Testis (tissue), 2 donors: Measurements from ENCODE around the gene NBEA.
"Not testable (repeated sequence)": the region's sequence is repeated elsewhere in the genome, so short reads cannot be mapped to it uniquely, and the experiment has no call there.

ENCODE experiments used
- POLR2A ChIP-seq: fragments of 450-650 bp; IDR thresholded peaks from one replicate; pipeline ENCODE4 v1.6.1; 2017; ENCODE audit warnings: antibody characterized with exemption, mild to moderate bottlenecking, moderate library complexity
- TF ChIP-seq, protein P1 (sequence below), 3 experiments: fragments of 450-650 bp in 2 of 3; fragments of 200-600 bp in 1 of 3; sonication (generic) in 1 of 3; IDR thresholded peaks; one replicate each; pipeline ENCODE4 v1.5.1; 2016 to 2019; ENCODE audit warnings: antibody characterized with exemption in 3 of 3, mild to moderate bottlenecking in 2 of 3, moderate library complexity in 1 of 3

DNA sequence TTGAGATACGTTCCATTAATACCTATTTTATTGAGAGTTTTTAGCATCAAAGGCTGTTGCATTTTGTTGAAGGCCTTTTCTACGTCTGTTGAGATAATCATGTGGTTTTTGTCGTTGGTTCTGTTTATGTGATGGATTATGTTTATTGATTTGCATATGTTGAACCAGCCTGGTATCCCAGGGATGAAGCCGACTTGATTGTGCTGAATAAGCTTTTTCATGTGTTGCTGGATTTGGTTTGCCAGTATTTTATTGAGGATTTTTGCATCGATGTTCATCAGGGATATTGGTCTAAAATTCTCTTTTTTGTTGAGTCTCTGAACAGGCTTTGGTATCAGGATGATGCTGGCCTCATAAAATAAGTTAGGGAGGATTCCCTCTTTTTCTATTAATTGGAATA lies 43.1 kb downstream of the NBEA start:
- TF ChIP-seq POLR2A: not testable (repeated sequence)
- TF ChIP-seq, protein P1, sequence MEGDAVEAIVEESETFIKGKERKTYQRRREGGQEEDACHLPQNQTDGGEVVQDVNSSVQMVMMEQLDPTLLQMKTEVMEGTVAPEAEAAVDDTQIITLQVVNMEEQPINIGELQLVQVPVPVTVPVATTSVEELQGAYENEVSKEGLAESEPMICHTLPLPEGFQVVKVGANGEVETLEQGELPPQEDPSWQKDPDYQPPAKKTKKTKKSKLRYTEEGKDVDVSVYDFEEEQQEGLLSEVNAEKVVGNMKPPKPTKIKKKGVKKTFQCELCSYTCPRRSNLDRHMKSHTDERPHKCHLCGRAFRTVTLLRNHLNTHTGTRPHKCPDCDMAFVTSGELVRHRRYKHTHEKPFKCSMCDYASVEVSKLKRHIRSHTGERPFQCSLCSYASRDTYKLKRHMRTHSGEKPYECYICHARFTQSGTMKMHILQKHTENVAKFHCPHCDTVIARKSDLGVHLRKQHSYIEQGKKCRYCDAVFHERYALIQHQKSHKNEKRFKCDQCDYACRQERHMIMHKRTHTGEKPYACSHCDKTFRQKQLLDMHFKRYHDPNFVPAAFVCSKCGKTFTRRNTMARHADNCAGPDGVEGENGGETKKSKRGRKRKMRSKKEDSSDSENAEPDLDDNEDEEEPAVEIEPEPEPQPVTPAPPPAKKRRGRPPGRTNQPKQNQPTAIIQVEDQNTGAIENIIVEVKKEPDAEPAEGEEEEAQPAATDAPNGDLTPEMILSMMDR (IDR thresholded peaks at IDR 0.05): not testable (repeated sequence)
